ENCODE measurements around the gene PARN.
"Not testable (repeated sequence)": the region's sequence is repeated elsewhere in the genome, so short reads cannot be mapped to it uniquely, and the experiment has no call there.

The PARN gene

DNA sequence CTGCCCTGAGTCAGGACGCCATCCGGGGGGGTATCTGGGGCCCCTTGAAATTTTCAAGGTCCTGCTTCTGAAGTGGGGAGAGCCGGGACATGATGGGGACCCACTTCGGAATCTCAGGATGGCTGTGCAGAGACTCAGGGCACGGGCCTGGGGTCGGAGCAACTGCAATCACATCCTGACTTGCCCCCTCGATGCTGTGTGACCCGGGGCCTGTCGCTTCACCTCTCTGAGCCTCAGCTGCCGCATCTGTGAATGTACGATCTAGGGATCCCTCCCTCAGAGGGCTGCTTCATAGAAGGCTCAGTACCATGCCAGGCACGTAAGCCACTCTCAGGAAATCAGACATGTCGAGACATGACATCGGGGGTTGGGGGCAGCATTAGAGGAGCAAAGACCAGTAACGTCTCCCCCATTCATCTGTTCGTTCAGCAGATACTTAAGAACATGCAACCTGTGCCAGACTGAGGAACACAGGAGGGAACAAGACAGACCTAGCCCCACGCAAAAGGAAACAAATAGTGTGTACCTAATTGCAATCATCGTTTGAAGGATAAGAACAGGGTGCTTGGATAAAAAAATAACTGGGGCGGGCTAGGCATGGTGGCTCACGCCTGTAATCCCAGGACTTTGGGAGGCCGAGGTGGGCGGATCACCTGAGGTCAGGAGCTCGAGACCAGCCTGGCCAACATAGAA is 229.6 kb downstream of the PARN start:
- no peaks in the 10 kb centered on the region for H3K36me3 Mint-ChIP-seq
- H3K9me3 Mint-ChIP-seq (ENCODE audit: low read depth): no peaks in the 10 kb centered on the region
- no peaks in the 10 kb centered on the region for H3K27me3 Mint-ChIP-seq
- H3K27ac Mint-ChIP-seq: no peak overlapping the region
- no peak overlapping the region for H3K4me3 Mint-ChIP-seq
- peaks cover 3% of the 10 kb centered on the region for H3K4me1 Mint-ChIP-seq (ENCODE audit: low read depth)

GRCh38 chr16:14399378-14400284 is 230.4 kb downstream of the PARN start:
- no peaks in the 10 kb centered on the region for H3K4me1 Mint-ChIP-seq (ENCODE audit: low read depth)
- no peaks in the 10 kb centered on the region for H3K9me3 Mint-ChIP-seq (ENCODE audit: low read depth)
- H3K36me3 Mint-ChIP-seq: no peaks in the 10 kb centered on the region
- H3K27me3 Mint-ChIP-seq: no peaks in the 10 kb centered on the region
- H3K4me3 Mint-ChIP-seq: no peak overlapping the region
- H3K27ac Mint-ChIP-seq: no peak overlapping the region

DNA sequence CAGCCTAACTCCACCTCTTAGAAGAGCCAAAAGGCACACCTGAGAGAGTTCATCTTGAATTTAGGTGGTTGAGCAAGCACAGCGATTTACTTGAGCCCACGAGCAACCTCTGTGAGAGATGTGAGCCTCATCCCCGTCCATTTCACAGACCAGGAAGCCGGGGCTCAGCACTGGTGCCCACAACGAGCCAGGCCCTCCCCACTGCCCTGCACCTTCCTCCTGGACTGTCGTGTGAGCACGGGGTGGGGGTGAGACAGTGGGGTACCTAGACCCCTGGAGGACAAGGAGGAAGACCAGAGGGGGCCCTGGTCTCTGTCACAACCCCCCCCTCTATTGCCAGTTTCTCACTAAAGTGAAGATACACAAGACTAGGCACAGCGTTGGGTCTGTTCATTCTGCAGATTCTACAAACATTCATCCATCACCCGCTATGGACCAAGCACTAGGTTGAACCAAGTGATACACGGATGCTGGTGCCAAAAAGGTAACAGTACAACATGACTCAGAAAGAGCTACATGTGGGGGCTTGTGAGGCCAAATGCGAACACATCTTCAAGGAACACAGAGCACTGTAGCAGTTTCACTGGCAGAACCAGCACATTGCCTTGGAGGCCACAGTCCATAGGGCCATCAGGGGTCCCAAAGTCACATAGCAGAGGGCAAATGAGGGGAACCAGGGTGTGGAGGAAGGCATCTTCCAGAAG is 231.9 kb downstream of the PARN start:
- H3K27ac Mint-ChIP-seq: no peak overlapping the region
- no peak overlapping the region for H3K4me3 Mint-ChIP-seq
- no peaks in the 10 kb centered on the region for H3K27me3 Mint-ChIP-seq
- H3K4me1 Mint-ChIP-seq (ENCODE audit: low read depth): no peaks in the 10 kb centered on the region
- H3K9me3 Mint-ChIP-seq (ENCODE audit: low read depth): no peaks in the 10 kb centered on the region
- H3K36me3 Mint-ChIP-seq: no peaks in the 10 kb centered on the region

DNA sequence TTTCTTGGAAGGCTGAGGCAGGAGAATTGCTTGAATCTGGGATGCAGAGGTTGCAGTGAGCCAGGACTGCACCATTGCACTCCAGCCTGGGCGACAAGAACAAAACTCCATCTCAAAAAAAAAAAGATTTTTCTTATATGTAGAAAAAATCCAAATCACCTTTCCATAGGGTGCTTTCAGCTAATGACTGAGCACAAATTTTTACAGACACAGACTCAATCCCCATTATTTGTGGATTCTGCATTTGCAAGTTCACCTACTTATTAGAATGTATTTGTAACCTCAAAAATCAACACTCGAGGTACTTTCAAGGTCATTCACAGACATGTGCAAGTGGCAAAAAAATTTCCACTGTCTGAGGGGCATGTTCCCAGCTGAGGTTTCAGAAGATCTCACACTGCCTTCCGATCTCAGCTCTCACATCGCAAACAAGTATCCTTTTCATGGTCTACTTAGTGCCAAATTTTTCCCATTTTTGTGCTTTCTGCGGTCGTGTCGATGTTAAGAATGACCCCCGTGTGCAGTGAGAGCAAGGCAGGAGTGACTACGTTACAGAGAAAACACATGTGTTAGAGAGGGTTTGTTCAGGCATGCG is 234.3 kb downstream of the PARN start:
- not testable (repeated sequence) for H3K4me3 Mint-ChIP-seq; H3K36me3 Mint-ChIP-seq; H3K4me1 Mint-ChIP-seq (ENCODE audit: low read depth); H3K27ac Mint-ChIP-seq; H3K27me3 Mint-ChIP-seq; H3K9me3 Mint-ChIP-seq (ENCODE audit: low read depth)

DNA sequence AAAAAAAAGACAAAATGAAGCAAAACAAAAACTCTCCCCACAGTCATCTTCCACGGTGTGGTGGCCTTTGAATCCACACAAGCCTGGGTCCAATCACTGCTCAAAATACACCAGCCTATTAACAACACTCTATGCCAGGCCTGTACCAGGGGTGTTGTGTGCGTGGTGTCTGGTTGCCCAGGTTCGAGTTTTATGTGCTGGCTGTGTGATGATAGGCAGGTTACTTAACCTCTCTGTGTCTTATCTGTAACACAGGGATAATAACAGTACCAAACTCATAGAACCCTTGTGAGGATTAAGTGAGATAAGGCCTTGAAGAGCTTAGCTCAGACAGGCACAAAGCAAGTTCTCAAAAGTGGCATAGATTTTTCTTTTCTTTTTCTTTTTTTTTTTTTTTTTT is 235.2 kb downstream of the PARN start:
- Mint-ChIP-seq H3K36me3 (no peaks in the 10 kb centered on the region), H3K27me3 (no peaks in the 10 kb centered on the region), H3K4me1 (ENCODE audit: low read depth) (no peaks in the 10 kb centered on the region), H3K9me3 (ENCODE audit: low read depth) (no peaks in the 10 kb centered on the region), H3K4me3 (no peak overlapping the region), H3K27ac (no peak overlapping the region)

- H3K27ac Mint-ChIP-seq: no peak overlapping the region
- H3K9me3 Mint-ChIP-seq (ENCODE audit: low read depth): no peaks in the 10 kb centered on the region
- H3K4me1 Mint-ChIP-seq (ENCODE audit: low read depth): no peaks in the 10 kb centered on the region
- no peaks in the 10 kb centered on the region for H3K27me3 Mint-ChIP-seq
- no peak overlapping the region for H3K4me3 Mint-ChIP-seq
- H3K36me3 Mint-ChIP-seq: no peaks in the 10 kb centered on the region
Measured at GRCh38 chr16:14392960-14393359, 237.1 kb downstream of the PARN start.

- peaks cover 1% of the 10 kb centered on the region for H3K27me3 Mint-ChIP-seq
- H3K9me3 Mint-ChIP-seq (ENCODE audit: low read depth): no peaks in the 10 kb centered on the region
- no peak overlapping the region for H3K4me3 Mint-ChIP-seq
- H3K36me3 Mint-ChIP-seq: no peaks in the 10 kb centered on the region
- no peaks in the 10 kb centered on the region for H3K4me1 Mint-ChIP-seq (ENCODE audit: low read depth)
- no peak overlapping the region for H3K27ac Mint-ChIP-seq
Measured at GRCh38 chr16:14389359-14389758, 240.7 kb downstream of the PARN start.

GRCh38 chr16:14388243-14388642 is 241.8 kb downstream of the PARN start:
- Mint-ChIP-seq H3K9me3 (ENCODE audit: low read depth) (no peaks in the 10 kb centered on the region), H3K36me3 (peaks cover 2% of the 10 kb centered on the region), H3K4me3 (no peak overlapping the region), H3K27ac (no peak overlapping the region), H3K4me1 (ENCODE audit: low read depth) (no peaks in the 10 kb centered on the region), H3K27me3 (peaks cover 1% of the 10 kb centered on the region)

DNA sequence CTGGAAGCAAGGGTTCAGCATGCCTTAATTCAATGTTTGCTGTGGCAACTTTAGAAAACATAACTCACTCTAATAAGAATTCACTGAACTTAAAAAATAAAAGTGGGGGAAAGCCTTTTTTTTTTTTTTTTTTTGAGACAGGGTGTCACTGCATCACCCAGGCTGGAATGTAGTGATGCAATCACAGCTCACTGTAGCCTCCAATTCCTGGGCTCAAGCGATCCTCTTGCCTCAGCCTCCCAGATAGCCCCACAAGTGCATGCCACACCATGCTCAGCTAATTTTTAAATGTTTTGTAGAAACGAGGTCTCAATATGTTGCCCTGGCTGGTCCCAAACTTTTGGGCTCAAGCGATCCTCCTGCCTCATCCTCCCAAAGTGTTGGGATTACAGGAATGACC is 243.9 kb downstream of the PARN start:
- no peaks in the 10 kb centered on the region for H3K4me1 Mint-ChIP-seq (ENCODE audit: low read depth)
- H3K27ac Mint-ChIP-seq: no peak overlapping the region
- no peaks in the 10 kb centered on the region for H3K9me3 Mint-ChIP-seq (ENCODE audit: low read depth)
- peaks cover 2% of the 10 kb centered on the region for H3K36me3 Mint-ChIP-seq
- H3K4me3 Mint-ChIP-seq: no peak overlapping the region
- peaks cover 1% of the 10 kb centered on the region for H3K27me3 Mint-ChIP-seq
